ENCODE measurements around the gene LRRC36.

The LRRC36 gene, protein sequence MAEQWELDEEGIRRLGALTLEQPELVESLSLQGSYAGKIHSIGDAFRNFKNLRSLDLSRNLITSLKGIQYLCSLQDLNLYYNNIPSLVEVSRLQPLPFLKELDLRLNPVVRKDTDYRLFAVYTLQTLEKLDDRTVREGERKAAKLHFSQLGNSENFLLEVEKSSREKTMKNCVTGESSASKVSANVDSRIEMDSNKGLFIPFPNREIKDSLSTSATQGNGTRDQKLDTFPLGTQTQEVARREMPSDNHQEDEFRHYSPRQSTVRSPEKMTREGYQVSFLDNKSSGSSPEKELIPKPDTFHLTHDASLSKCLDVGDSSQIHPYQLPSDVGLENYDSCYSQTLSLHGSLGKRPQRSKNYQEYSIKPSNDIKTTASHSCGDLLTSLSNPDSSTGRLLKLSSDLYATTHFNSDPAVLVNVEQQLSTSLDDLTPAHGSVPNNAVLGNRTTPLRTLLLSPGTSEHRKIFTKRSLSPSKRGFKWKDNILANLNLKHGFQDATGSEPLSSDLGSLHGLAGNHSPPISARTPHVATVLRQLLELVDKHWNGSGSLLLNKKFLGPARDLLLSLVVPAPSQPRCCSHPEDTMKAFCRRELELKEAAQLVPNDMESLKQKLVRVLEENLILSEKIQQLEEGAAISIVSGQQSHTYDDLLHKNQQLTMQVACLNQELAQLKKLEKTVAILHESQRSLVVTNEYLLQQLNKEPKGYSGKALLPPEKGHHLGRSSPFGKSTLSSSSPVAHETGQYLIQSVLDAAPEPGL
- long read RNA-seq, partial matches to known transcripts = 0 of 1 reads
- long read RNA-seq, other reads (novel, unspliced or antisense) = 1 of 1 reads

DNA sequence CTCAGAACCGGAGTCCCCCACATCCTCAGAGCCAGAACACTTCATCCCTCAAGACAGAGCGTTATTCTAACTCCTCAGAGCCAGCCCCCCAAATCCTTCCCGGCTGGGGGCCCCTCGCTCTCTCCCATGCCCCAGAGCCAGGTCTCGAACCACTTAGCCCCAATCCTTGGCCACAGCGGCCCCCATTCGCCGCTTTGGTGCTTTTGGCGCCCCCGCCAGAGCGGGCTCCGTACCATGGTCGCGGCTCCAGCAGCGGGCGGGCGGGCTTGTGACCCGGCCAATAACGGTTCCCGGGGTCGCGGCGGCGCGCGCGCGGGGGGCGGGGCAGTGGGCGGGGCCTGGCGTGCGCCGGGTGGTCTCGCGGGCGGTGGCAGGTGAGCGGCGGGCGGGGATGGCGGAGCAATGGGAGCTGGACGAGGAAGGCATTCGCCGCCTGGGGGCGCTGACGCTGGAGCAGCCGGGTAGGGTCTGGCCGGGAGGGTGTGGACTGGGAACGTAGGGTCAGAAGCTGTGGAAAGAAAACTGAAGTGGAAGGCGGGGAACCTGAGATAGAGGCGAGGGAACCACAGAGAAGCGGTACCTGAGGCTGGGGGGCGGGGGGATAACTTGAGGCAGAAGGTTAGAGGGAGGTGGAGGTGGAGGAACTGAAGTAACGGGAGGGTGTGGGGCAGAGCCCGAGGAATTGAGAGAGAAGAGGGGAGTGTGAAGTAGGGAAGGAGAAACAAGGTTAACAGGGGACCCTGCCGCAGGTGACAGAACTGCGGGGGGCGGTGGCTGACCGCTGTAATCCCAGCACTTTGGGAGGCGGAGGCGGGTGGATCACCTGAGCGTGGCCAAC lies at the start of gene LRRC36, which contains the start of gene KCTD19:
Gene LRRC36, plus strand, starts transcription at position 344 of the 838 bp plus-strand sequence. Its CDS starts 48 bp downstream, at position 392.
Gene KCTD19, minus strand, starts transcription at position 270 of the 838 bp plus-strand sequence. Its CDS starts 34 bp downstream, at position 236.
- Histone ChIP-seq H3K4me3 (replicated peaks; ENCODE audit: insufficient read depth, low read length) (0 out of 2 replicates have a peak within 1 kb of the TSS, but pooled peaks have one; percentile 4), H3K27me3 (ENCODE audit: insufficient read depth, poor library complexity, severe bottlenecking) (peaks cover 23% of the 10 kb centered on the region), H3K27ac (replicated peaks) (no peak within 1 kb of the TSS)
- TF ChIP-seq SPI1 (IDR thresholded peaks at IDR 0.05; ENCODE audit: borderline replicate concordance, low read depth) (no peak), GABPA (IDR thresholded peaks at IDR 0.05; ENCODE audit: low read depth) (no peak), POLR2AphosphoS5 (IDR thresholded peaks at IDR 0.05; ENCODE audit: low read depth) (no peak)
- TF ChIP-seq, protein P1, sequence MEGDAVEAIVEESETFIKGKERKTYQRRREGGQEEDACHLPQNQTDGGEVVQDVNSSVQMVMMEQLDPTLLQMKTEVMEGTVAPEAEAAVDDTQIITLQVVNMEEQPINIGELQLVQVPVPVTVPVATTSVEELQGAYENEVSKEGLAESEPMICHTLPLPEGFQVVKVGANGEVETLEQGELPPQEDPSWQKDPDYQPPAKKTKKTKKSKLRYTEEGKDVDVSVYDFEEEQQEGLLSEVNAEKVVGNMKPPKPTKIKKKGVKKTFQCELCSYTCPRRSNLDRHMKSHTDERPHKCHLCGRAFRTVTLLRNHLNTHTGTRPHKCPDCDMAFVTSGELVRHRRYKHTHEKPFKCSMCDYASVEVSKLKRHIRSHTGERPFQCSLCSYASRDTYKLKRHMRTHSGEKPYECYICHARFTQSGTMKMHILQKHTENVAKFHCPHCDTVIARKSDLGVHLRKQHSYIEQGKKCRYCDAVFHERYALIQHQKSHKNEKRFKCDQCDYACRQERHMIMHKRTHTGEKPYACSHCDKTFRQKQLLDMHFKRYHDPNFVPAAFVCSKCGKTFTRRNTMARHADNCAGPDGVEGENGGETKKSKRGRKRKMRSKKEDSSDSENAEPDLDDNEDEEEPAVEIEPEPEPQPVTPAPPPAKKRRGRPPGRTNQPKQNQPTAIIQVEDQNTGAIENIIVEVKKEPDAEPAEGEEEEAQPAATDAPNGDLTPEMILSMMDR (IDR thresholded peaks at IDR 0.05; ENCODE audit: insufficient read depth, low read length) = no peak
- TF ChIP-seq, protein P2, sequence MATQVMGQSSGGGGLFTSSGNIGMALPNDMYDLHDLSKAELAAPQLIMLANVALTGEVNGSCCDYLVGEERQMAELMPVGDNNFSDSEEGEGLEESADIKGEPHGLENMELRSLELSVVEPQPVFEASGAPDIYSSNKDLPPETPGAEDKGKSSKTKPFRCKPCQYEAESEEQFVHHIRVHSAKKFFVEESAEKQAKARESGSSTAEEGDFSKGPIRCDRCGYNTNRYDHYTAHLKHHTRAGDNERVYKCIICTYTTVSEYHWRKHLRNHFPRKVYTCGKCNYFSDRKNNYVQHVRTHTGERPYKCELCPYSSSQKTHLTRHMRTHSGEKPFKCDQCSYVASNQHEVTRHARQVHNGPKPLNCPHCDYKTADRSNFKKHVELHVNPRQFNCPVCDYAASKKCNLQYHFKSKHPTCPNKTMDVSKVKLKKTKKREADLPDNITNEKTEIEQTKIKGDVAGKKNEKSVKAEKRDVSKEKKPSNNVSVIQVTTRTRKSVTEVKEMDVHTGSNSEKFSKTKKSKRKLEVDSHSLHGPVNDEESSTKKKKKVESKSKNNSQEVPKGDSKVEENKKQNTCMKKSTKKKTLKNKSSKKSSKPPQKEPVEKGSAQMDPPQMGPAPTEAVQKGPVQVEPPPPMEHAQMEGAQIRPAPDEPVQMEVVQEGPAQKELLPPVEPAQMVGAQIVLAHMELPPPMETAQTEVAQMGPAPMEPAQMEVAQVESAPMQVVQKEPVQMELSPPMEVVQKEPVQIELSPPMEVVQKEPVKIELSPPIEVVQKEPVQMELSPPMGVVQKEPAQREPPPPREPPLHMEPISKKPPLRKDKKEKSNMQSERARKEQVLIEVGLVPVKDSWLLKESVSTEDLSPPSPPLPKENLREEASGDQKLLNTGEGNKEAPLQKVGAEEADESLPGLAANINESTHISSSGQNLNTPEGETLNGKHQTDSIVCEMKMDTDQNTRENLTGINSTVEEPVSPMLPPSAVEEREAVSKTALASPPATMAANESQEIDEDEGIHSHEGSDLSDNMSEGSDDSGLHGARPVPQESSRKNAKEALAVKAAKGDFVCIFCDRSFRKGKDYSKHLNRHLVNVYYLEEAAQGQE (IDR thresholded peaks at IDR 0.05; ENCODE audit: insufficient replicate concordance, low read depth) = no peak
- DNase-seq (ENCODE audit: low read depth in 1 of 2, low spot score in 1 of 2) = peak in 1 of 2 experiments; percentile 34

DNA sequence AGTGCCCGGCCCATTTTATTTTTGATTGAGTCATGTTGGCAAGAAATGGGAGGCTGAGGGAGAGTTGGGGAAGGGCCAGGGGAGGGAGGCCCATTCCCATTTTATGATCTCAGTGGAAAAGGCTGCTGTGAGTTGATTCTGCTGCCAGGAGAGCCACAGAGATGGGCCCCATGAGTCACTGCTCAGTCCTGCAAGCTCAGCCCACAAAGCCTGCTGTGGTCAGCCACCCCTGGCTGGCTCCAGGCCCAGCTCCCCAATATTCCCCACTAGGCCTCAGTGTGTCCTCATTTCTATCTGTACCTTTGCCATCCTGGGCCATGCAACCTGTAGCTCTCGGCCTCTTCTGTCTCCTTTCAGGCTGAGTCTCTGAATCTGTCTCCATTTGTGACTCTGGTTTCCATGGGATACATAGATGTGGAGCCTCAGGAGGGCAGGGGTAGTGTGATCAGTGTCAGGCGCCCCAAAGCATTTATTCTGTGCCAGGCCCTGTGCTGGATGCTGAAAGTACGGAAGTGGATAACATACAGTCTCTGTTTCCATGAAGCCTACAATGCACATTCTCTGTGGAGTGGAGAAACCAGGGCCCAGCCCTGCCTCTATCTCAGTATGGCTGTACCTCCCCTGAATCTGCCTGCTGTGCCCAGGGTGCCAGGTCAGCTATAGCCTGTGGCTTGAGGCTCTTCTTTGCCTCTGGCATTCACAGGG lies 49.2 kb upstream of the LRRC36 start:
- DNase-seq (ENCODE audit: low read depth in 1 of 2, low spot score in 1 of 2) = peak; percentile 23 to 64
- no peaks in the 10 kb centered on the region for H3K27me3 ChIP-seq (ENCODE audit: insufficient read depth, poor library complexity, severe bottlenecking)
- no peak overlapping the region; the same call in 1 of the 2 replicates for H3K27ac ChIP-seq (replicated peaks)
- TF ChIP-seq, protein P2 (IDR thresholded peaks at IDR 0.05; ENCODE audit: insufficient replicate concordance, low read depth) = no peak
- TF ChIP-seq, protein P1 (IDR thresholded peaks at IDR 0.05; ENCODE audit: insufficient read depth, low read length) = no peak
- TF ChIP-seq POLR2AphosphoS5 (IDR thresholded peaks at IDR 0.05; ENCODE audit: low read depth) = 0 out of 2 replicates have a peak, but pooled peaks have one; percentile 37
- TF ChIP-seq SPI1 (IDR thresholded peaks at IDR 0.05; ENCODE audit: borderline replicate concordance, low read depth) = no peak
- H3K4me3 ChIP-seq (replicated peaks; ENCODE audit: insufficient read depth, low read length) = no peak overlapping the region
